Sigmoid colon (tissue), 7 donors: ENCODE data around the gene UBE2D3. TPM values are rescaled to one million over a fixed set of nuclear protein-coding genes. Genes with fewer than 3 reads are reported as not detected.

ENCODE experiments used
- DNase-seq: peaks from one replicate; pipeline ENCODE4 v3.0.0-alpha.2; 2019
- H3K27ac ChIP-seq, 4 donors: fragments of 200-600 bp; sonication (generic); one replicate each; pipeline ENCODE4 v1.5.1; 2016 to 2019; ENCODE audit warnings: mild to moderate bottlenecking in 1 of 4
- H3K27me3 ChIP-seq, 3 donors: fragments of 200-600 bp; sonication (generic); one replicate each; pipeline ENCODE4 v1.5.1; 2019; ENCODE audit warnings: mild to moderate bottlenecking in 1 of 3
- H3K36me3 ChIP-seq, 4 donors: fragments of 200-600 bp; sonication (generic); one replicate each; pipeline ENCODE4 v1.5.1; 2016 to 2019
- H3K4me1 ChIP-seq, 4 donors: fragments of 200-600 bp; sonication (generic); one replicate each; pipeline ENCODE4 v1.5.1; 2017 to 2019
- H3K4me3 ChIP-seq, 4 donors: fragments of 200-600 bp; sonication (generic); one replicate each; pipeline ENCODE4 v1.5.1; 2017 to 2019; ENCODE audit warnings: mild to moderate bottlenecking in 2 of 4, moderate library complexity in 1 of 4
- H3K9me3 ChIP-seq, 4 donors: fragments of 200-600 bp in 3 of 4; sonication (generic) in 3 of 4; one replicate each; pipeline versions ENCODE4 v1.5.1 to v1.6.1; 2013 to 2019
- EP300 ChIP-seq, 4 donors: sonication (generic); formaldehyde crosslinking; IDR thresholded peaks; one replicate each; pipeline ENCODE4 v1.6.1; 2017; ENCODE audit warnings: antibody characterized with exemption in 4 of 4
- POLR2A ChIP-seq, 2 donors: fragments of 450-650 bp; IDR thresholded peaks; one replicate each; pipeline ENCODE4 v1.6.1; 2016; ENCODE audit warnings: antibody characterized with exemption in 2 of 2, mild to moderate bottlenecking in 2 of 2, moderate library complexity in 2 of 2
- POLR2AphosphoS5 ChIP-seq, 4 donors: sonication (generic); formaldehyde crosslinking; IDR thresholded peaks; one replicate each; pipeline ENCODE4 v1.6.1; 2017; ENCODE audit warnings: antibody characterized with exemption in 4 of 4
- WGBS, 2 donors: extraction: QIAGEN DNeasy Blood & Tissue Kit; methylation state at CpG; one replicate each; pipeline ENCODE4 v1.1.7; 2013; 5-methylcytosine and 5-hydroxymethylcytosine counted together
- intact Hi-C: fragments of 100-400 bp; cut with DNase I; formaldehyde crosslinking; loops from one replicate; pipeline ENCODE4 v1.15.1; 2023
- polyA plus RNA-seq, 3 donors: library from polyadenylated mRNA; stranded (reverse); fragments of 200-250 nt; gene quantifications; one replicate each; pipeline ENCODE4 v1.2.3, GENCODE V29; 2013
- total RNA-seq, 4 donors: library from RNA; depleted of rRNA; stranded (reverse); fragments of >200 nt; gene quantifications; one replicate each; pipeline ENCODE4 v1.1.0, GENCODE V29; 2016
- TF ChIP-seq, protein P1 (sequence below), 4 experiments: fragments of 450-650 bp in 3 of 4; fragments of 200-600 bp in 1 of 4; IDR thresholded peaks; one replicate each; pipeline ENCODE4 v1.5.1; 2016 to 2019; ENCODE audit warnings: antibody characterized with exemption in 4 of 4, mild to moderate bottlenecking in 3 of 4, moderate library complexity in 2 of 4
- donor health status: healthy with polysubstance abuse.
- donor health status: Bipolar disorder and iron deficiency.
- donor health status: healthy.

The UBE2D3 gene
- total and polyA plus RNA-seq, 7 donors, result 206 to 404 (median 313) TPM

DNA sequence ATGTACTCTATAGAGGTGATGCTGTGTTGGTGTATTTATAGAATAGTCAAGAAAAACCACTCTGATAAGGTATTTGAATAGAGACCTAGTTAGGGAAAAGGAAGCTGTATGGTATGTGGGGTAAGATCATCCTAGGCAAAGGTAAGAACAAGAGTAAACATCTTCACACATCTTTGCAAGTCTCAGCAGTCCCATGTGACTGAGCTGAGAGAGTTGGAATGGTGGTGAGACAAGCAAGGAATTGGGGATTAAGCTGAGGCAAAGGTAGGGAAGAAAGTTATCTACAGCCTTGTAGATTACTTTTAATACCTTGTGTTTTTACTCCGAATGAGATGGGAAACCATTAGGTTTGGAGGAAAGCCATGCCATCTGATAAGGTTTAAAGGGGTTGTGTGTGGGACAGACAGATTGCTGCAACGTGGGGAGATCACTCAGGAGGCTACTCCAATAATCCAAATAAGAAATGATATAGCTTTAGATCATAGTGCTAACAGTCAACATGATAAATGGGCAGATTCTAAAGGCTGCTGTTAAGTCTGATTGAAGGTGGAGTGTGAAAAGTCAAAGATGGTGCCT, 34.9 kb downstream of the UBE2D3 start:
- Histone ChIP-seq H3K27ac (no peak overlapping the region), H3K4me3 (no peak overlapping the region), H3K36me3 (peaks cover 0 to 58% (median 9%) of the 10 kb centered on the region in 4 donors), H3K9me3 (no peaks in the 10 kb centered on the region), H3K4me1 (peaks cover 0 to 18% (median 0%) of the 10 kb centered on the region in 4 donors), H3K27me3 (no peaks in the 10 kb centered on the region)
- TF ChIP-seq POLR2A (IDR thresholded peaks at IDR 0.05) (no peak), POLR2AphosphoS5 (IDR thresholded peaks at IDR 0.05) (peak in 1 of 4 donors; percentile 9)
- 83 to 90% methylated on average over 2 of the region's 2 CpGs for WGBS, 2 donors
- intact Hi-C loops, result no loop called here
- no peak for DNase-seq

DNA sequence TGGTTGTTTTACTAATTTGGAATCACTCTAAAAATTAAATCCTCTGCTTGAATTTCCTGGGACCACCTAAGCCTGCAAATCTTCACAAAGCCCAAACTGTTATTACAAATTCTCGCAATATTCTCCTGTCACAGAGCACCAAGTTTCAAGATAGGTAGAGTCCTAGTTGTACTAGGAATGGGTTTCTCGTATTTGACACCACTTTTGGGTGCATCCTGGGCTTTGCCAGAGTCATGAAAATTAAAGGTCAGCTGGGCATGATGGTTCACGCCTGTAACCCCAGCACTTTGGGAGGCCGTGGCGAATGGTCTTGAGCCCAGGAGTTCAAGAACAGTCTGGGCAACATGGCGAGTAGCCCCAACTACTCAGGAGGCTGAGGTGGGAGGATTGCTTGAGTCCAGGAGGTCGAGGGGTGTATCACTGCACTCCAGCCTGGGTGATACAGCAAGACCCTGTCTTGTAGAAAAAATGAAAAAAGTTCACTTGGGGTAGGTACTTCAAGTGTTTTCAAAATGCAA, 36.0 kb downstream of the UBE2D3 start:
- Histone ChIP-seq H3K27ac (no peak overlapping the region), H3K4me1 (peaks cover 0 to 18% (median 0%) of the 10 kb centered on the region in 4 donors), H3K9me3 (no peaks in the 10 kb centered on the region), H3K36me3 (peaks cover 0 to 47% (median 6%) of the 10 kb centered on the region in 4 donors), H3K27me3 (no peaks in the 10 kb centered on the region), H3K4me3 (no peak overlapping the region)
- TF ChIP-seq POLR2AphosphoS5 (IDR thresholded peaks at IDR 0.05), result peak in 2 of 4 donors; percentile 37 to 43
- TF ChIP-seq, protein P1, sequence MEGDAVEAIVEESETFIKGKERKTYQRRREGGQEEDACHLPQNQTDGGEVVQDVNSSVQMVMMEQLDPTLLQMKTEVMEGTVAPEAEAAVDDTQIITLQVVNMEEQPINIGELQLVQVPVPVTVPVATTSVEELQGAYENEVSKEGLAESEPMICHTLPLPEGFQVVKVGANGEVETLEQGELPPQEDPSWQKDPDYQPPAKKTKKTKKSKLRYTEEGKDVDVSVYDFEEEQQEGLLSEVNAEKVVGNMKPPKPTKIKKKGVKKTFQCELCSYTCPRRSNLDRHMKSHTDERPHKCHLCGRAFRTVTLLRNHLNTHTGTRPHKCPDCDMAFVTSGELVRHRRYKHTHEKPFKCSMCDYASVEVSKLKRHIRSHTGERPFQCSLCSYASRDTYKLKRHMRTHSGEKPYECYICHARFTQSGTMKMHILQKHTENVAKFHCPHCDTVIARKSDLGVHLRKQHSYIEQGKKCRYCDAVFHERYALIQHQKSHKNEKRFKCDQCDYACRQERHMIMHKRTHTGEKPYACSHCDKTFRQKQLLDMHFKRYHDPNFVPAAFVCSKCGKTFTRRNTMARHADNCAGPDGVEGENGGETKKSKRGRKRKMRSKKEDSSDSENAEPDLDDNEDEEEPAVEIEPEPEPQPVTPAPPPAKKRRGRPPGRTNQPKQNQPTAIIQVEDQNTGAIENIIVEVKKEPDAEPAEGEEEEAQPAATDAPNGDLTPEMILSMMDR (IDR thresholded peaks at IDR 0.05), result no peak
- DNase-seq, result no peak
- WGBS, 2 donors, result 84 to 90% methylated on average over 7 of the region's 7 CpGs
- intact Hi-C loops, result no loop called here

DNA sequence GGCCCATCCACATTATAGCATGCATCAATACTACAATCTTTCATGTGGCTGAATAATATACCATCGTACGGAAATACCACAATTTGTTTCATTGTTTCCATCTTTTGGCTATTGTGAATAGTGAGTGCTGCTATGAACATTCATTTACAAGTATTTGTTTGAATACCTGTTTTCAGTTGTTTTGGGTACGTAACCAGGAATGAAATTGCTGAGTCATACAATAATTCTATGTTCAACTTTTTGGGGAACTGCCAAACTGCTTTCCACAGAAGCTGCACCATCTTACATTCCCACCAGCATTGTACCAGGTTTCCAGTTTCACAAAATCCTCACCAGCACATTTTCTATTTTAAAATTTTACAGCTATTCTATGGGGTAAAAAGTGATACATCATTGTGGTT, 38.0 kb downstream of the UBE2D3 start:
- H3K27ac ChIP-seq, result no peak overlapping the region
- WGBS, 2 donors, result 71 to 72% methylated on average over 3 of the region's 3 CpGs
- intact Hi-C loops, result no loop called here
- TF ChIP-seq POLR2AphosphoS5 (IDR thresholded peaks at IDR 0.05), result peak in 2 of 4 donors; percentile 43 to 46
- TF ChIP-seq, protein P1 (IDR thresholded peaks at IDR 0.05), result no peak
- DNase-seq, result no peak
- no peaks in the 10 kb centered on the region for H3K27me3 ChIP-seq
- H3K36me3 ChIP-seq, result peaks cover 0 to 27% (median 3%) of the 10 kb centered on the region in 4 donors
- peaks cover 0 to 5% (median 0%) of the 10 kb centered on the region in 4 donors for H3K4me1 ChIP-seq
- H3K9me3 ChIP-seq, result no peaks in the 10 kb centered on the region
- no peak overlapping the region for H3K4me3 ChIP-seq

DNA sequence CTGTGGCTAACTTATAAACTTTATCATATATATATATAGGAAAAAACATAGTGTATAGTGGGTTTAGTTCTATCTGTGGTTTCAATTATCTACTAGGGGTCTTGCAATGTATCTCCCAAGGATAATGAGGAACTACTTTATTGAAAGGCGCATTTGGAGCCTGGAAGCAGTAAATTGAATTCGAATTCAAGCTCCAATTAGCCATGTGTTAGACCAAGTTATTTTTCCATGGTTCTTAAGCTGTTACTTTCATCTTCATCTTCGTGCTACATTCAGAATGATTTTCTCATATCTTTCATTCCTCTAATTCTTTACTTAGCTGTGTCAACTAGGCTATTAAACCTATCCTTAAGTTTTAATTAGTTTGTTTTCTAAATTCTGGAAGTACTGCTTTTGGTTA, 39.4 kb downstream of the UBE2D3 start:
- H3K4me3 ChIP-seq, result no peak overlapping the region
- no peak for DNase-seq
- TF ChIP-seq POLR2A (IDR thresholded peaks at IDR 0.05) (no peak), EP300 (IDR thresholded peaks at IDR 0.05) (no peak), POLR2AphosphoS5 (IDR thresholded peaks at IDR 0.05) (no peak)
- TF ChIP-seq, protein P1 (IDR thresholded peaks at IDR 0.05), result no peak
- intact Hi-C loops, result no loop called here
- peaks cover 0 to 15% (median 3%) of the 10 kb centered on the region in 4 donors for H3K36me3 ChIP-seq
- no peak overlapping the region for H3K27ac ChIP-seq
- no peaks in the 10 kb centered on the region for H3K27me3 ChIP-seq
- no peaks in the 10 kb centered on the region for H3K9me3 ChIP-seq
- WGBS, 2 donors, result 93 to 97% methylated on average over 3 of the region's 3 CpGs
- peaks cover 0 to 5% (median 0%) of the 10 kb centered on the region in 4 donors for H3K4me1 ChIP-seq

DNA sequence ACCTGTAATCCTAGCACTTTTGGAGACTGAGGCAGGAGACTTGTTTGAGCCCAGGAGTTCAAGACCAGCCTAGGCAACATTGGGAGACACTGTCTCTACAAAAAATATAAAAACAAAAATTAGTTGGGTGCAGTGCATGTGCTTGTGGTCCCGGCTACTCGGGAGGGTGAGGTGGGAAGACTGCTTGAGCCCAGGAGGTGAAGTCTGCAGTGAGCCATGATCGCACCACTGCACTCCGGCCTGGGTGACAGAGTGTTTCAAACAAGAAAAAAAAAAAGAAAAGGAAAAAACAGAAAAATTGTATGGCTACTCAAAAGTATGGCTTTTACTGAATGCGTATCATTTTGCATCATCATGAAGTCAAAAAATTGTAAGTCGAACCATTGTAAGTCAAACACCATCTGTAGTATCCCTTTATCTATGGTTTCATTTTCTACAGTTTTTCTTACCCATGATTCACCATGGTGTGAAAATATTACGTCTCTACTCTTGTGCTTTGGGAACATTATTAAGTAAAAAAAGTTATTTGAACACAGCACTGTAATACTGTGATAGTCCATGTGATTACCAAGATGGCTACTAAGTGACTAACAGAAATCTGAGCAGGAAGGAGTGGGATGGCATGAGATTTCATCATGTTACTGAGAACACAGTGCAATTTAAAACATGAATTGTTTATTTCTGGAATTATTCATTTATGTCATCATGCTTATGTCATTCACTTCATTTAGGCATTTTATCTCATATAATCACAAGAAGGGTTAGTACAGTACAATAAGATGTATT, 40.1 kb downstream of the UBE2D3 start:
- Histone ChIP-seq H3K27ac (no peak overlapping the region), H3K36me3 (peaks cover 0 to 8% (median 3%) of the 10 kb centered on the region in 4 donors), H3K9me3 (no peaks in the 10 kb centered on the region), H3K4me3 (no peak overlapping the region), H3K27me3 (no peaks in the 10 kb centered on the region), H3K4me1 (peaks cover 0 to 5% (median 0%) of the 10 kb centered on the region in 4 donors)
- TF ChIP-seq, protein P1 (IDR thresholded peaks at IDR 0.05), result no peak
- TF ChIP-seq POLR2A (IDR thresholded peaks at IDR 0.05) (no peak), EP300 (IDR thresholded peaks at IDR 0.05) (no peak), POLR2AphosphoS5 (IDR thresholded peaks at IDR 0.05) (no peak)
- WGBS, 2 donors, result 96% methylated on average over 7 of the region's 7 CpGs
- DNase-seq, result no peak
- intact Hi-C loops, result no loop called here
